ENCODE data around the gene RBBP7. TPM values are rescaled to one million over a fixed set of nuclear protein-coding genes. Genes with fewer than 3 reads are reported as not detected.

Gene RBBP7
- total and polyA plus RNA-seq, 10 of the 15 experiments (the other 5 are each of a cell fraction or from before 2014, with no cell fraction given): 95.3 to 277 (median 194) TPM

DNA sequence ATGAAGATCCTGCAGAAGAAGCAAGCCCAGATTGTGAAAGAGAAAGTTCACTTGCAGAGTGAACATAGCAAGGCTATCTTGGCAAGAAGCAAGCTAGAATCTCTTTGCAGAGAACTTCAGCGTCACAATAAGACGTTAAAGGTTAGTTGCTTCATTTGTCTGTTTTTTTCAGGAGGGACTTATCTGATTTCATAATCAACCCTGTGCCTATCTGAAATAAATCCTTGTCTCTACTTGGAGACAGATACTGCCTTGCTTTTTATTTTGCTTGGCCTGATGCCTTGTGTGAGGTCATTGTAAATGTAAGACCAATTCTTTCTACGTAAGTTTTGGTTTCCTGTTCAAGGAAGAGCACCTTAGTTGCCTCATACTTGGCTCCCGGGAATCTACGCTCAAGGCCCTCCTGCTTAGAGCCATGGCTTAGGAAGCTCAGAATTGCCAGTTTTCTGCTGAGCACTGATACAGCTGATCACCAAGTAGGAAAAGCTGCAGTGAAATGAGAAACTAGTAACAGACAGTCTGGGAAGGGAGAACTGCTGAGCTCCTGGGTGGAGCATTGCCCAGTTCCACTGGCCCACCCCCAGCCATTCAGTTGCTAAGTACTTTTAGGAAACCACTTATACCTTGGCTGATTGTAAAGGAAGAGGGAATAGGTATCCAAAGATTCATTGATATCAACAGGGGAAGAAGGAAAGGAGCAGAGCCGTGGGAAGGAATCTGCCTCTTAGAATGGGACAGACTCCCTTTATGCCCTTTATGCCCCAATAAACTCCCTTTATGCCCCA, 41.8 kb downstream of the RBBP7 start:
- Histone ChIP-seq H3K27ac (ENCODE audit: control insufficient read depth, insufficient read depth) (no peak overlapping the region), H3K36me3 (ENCODE audit: control insufficient read depth in 2 of 2, insufficient read depth in 2 of 2, low read length in 1 of 2) (peaks cover 13 to 21% of the 10 kb centered on the region in 2 experiments), H3K27me3 (replicated peaks in 1 of 2; ENCODE audit: control insufficient read depth in 2 of 2, insufficient read depth in 2 of 2, low read length in 1 of 2) (no peaks in the 10 kb centered on the region), H3K4me1 (ENCODE audit: control insufficient read depth, insufficient read depth, low read length) (no peaks in the 10 kb centered on the region), H3K4me2 (ENCODE audit: control insufficient read depth, insufficient read depth) (no peak overlapping the region), H3K79me2 (ENCODE audit: control insufficient read depth, insufficient read depth, low read length) (no peaks in the 10 kb centered on the region), H2AFZ (ENCODE audit: control insufficient read depth, low read depth, low read length) (no peak overlapping the region), H3K9ac (ENCODE audit: control insufficient read depth, insufficient read depth, low read length) (no peak overlapping the region), H3K9me3 (replicated peaks; ENCODE audit: control insufficient read depth, insufficient read depth, low read length) (no peaks in the 10 kb centered on the region), H4K20me1 (ENCODE audit: control insufficient read depth, insufficient read depth) (no peaks in the 10 kb centered on the region; the same call in 1 of the 2 replicates), H3K4me3 (no peak overlapping the region)
- in situ Hi-C loops (cut with MboI) (loop anchor here (10.0 kb wide), 1 partner anchor 856 kb away; no protein-coding TSS in a partner anchor), intact Hi-C loops (cut with micrococcal nuclease; ENCODE audit: unreplicated experiment) (no loop called here)
- CTCF ChIA-PET: interaction anchor here (0.9 to 4.8 kb wide), 6 partner anchors 11 to 219 kb away, joined by 3 to 78 read pairs (median 4); no protein-coding TSS in a partner anchor
- FAIRE-seq (no peak), DNase-seq (ENCODE audit: low read depth, low spot score) (no peak), ATAC-seq (no peak)
- BruUV-seq (replicated peaks): no TSS peak
- TF ChIP-seq, protein P1, sequence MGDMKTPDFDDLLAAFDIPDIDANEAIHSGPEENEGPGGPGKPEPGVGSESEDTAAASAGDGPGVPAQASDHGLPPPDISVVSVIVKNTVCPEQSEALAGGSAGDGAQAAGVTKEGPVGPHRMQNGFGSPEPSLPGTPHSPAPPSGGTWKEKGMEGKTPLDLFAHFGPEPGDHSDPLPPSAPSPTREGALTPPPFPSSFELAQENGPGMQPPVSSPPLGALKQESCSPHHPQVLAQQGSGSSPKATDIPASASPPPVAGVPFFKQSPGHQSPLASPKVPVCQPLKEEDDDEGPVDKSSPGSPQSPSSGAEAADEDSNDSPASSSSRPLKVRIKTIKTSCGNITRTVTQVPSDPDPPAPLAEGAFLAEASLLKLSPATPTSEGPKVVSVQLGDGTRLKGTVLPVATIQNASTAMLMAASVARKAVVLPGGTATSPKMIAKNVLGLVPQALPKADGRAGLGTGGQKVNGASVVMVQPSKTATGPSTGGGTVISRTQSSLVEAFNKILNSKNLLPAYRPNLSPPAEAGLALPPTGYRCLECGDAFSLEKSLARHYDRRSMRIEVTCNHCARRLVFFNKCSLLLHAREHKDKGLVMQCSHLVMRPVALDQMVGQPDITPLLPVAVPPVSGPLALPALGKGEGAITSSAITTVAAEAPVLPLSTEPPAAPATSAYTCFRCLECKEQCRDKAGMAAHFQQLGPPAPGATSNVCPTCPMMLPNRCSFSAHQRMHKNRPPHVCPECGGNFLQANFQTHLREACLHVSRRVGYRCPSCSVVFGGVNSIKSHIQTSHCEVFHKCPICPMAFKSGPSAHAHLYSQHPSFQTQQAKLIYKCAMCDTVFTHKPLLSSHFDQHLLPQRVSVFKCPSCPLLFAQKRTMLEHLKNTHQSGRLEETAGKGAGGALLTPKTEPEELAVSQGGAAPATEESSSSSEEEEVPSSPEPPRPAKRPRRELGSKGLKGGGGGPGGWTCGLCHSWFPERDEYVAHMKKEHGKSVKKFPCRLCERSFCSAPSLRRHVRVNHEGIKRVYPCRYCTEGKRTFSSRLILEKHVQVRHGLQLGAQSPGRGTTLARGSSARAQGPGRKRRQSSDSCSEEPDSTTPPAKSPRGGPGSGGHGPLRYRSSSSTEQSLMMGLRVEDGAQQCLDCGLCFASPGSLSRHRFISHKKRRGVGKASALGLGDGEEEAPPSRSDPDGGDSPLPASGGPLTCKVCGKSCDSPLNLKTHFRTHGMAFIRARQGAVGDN (IDR thresholded peaks at IDR 0.05): no peak
- TF ChIP-seq, protein P2, sequence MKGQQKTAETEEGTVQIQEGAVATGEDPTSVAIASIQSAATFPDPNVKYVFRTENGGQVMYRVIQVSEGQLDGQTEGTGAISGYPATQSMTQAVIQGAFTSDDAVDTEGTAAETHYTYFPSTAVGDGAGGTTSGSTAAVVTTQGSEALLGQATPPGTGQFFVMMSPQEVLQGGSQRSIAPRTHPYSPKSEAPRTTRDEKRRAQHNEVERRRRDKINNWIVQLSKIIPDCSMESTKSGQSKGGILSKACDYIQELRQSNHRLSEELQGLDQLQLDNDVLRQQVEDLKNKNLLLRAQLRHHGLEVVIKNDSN (IDR thresholded peaks at IDR 0.05; ENCODE audit: borderline replicate concordance, extremely low read length, insufficient read depth, low read depth, low read length): no peak
- TF ChIP-seq BMI1 (IDR thresholded peaks at IDR 0.05; ENCODE audit: borderline replicate concordance): no peak
- no peak for TF ChIP-seq EGR1 (IDR thresholded peaks at IDR 0.05; ENCODE audit: borderline replicate concordance in 1 of 2, low read depth in 2 of 2, low read length in 2 of 2)
- TF ChIP-seq RELA (IDR thresholded peaks at IDR 0.05; ENCODE audit: borderline replicate concordance, partially characterized antibody): no peak
- no peak for TF ChIP-seq IKZF1 (conservative IDR thresholded peaks at IDR 0.05)
- POLR2A ChIA-PET: interaction anchor here (0.9 kb wide), 1 partner anchor 39 kb away, joined by 3 read pairs; no protein-coding TSS in a partner anchor
- SMC1A ChIA-PET (ENCODE audit: uncharacterized antibody, unreplicated experiment): interaction anchor here (0.7 to 3.4 kb wide), 7 partner anchors 11 to 254 kb away, joined by 3 to 52 read pairs (median 4); no protein-coding TSS in a partner anchor
- RAD21 ChIA-PET (ENCODE audit: unreplicated experiment): interaction anchor here (0.7 to 3.1 kb wide), 3 partner anchors 13 to 218 kb away, joined by 4 to 24 read pairs (median 5); no protein-coding TSS in a partner anchor
- over 99% methylated on average over 6 of the region's 6 CpGs for WGBS (ENCODE audit: insufficient coverage, insufficient replicate concordance, low lambda C conversion rate, missing lambda C conversion rate)

All from GM12878 (cell line).